Right renal cortex interstitium (tissue), 3 donors: Measurements from ENCODE around the gene SUPT6H. TPM values are rescaled to one million over a fixed set of nuclear protein-coding genes. Genes with fewer than 3 reads are reported as not detected.
"Not testable (repeated sequence)": the region's sequence is repeated elsewhere in the genome, so short reads cannot be mapped to it uniquely, and the experiment has no call there.

Experiments used
- DNase-seq, 3 donors: peaks; one replicate each; pipeline ENCODE4 v3.0.0-alpha.2; 2013; ENCODE audit warnings: low read depth in 3 of 3, low spot score in 2 of 3
- polyA plus RNA-seq, 3 donors: library from polyadenylated mRNA; unstranded; fragments of 120-200 nt; gene quantifications; one replicate each; pipeline ENCODE4 v1.2.1, GENCODE V29; 2013; ENCODE audit not compliant: insufficient read length in 3 of 3

Gene SUPT6H
- polyA plus RNA-seq, 3 donors, result 67.1 to 73.6 (median 69.9) TPM

DNA sequence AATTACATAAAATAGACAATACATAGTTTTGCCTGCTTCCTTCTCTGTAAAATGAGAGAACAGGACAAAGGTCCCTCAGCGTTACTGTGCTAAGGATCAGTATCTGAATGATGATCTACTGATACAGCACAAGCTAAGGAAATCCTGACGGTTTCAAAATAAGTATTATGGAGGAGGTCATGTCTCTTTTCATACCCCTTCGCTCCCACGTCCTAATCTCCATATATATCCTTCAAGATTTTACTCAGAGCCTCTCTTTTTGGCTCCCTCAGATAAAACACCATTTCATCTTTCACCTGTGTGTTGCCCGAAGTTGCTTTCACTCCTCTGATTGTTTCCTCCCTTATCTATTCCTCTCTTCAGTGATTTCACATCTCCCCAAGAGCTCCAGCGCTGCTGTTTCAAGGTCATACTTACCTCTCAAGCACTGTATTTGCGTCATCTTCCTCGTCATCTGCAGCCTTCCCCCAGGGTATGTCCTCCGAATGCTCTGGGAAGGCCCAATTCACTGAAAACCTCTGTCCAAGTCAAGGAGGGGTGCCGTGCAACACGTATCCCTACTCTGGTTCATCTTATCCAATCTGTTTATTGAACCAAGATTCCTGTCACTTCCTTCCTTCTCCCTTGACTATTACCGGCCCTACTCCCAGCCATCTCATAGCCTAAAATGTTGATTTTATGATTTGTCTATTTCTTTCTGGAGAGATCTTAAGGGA is 15.8 kb upstream of the SUPT6H start:
- no peak for DNase-seq

DNA sequence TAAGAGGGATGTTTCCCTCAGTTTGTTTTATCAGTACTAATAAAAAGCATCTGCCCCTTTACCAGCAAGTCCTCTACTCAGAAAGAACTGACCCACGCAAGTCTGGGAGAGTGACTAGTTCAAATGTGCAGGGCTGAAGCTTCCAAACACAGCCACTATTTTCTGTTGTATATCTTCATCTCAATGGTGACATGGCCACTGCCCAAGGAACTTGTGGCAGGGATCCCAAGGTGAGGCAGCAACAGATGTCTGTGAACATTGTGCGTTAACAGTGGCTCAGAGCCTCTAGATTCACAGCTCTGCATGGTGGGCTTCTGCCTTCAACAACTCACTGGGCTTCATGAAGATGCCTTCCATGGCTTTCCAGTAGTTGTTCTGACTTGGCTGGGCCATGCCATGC is 13.3 kb upstream of the SUPT6H start:
- no peak for DNase-seq

DNA sequence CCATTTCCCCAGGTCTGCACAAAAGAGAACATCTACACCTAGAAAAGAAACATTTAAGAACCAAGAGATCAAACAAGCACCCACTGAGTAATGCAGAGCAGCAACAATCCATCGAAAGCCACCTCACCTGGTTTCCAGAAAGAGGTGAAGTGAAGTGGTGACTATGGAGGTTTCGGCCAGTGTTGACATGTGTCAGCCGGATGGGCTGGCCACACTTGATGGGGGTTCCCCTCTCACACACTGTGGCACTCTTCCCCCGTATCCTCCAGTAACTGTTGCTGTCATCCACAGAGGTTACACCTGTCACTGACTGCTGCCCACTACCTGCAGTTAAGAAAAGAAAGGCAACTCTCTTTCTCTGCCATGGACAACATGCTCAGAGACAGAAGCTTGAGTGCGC is 6.8 kb upstream of the SUPT6H start:
- DNase-seq, result no peak

DNA sequence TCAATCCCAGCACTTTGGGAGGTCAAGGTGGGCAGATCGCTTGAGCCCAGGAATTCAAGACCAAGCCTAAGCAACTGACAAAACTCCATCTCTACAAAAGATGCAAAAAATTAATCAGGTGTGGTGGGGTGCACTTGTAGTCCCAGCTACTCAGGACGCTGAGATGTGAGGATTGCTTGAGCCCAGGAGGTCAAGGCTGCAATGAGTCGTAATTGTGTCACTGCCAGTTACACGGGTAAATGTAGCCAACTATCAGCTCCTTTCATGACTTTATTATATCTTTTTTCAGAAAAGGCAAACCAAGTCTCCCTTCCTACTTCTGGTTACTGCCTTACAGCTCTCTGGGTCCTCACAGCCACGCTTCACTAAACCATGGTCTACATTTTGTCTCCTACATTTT is 4.2 kb upstream of the SUPT6H start:
- no peak for DNase-seq

DNA sequence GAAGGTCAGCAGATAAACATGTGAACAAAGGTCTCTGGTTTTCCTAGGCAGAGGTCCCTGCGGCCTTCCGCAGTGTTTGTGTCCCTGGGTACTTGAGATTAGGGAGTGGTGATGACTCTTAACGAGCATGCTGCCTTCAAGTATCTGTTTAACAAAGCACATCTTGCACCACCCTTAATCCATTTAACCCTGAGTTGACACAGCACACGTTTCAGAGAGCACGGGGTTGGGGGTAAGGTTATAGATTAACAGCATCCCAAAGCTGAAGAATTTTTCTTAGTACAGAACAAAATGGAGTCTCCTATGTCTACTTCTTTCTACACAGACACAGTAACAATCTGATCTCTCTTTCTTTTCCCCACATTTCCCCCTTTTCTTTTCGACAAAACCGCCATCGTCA is 3.7 kb upstream of the SUPT6H start:
- DNase-seq, result not testable (repeated sequence)

DNA sequence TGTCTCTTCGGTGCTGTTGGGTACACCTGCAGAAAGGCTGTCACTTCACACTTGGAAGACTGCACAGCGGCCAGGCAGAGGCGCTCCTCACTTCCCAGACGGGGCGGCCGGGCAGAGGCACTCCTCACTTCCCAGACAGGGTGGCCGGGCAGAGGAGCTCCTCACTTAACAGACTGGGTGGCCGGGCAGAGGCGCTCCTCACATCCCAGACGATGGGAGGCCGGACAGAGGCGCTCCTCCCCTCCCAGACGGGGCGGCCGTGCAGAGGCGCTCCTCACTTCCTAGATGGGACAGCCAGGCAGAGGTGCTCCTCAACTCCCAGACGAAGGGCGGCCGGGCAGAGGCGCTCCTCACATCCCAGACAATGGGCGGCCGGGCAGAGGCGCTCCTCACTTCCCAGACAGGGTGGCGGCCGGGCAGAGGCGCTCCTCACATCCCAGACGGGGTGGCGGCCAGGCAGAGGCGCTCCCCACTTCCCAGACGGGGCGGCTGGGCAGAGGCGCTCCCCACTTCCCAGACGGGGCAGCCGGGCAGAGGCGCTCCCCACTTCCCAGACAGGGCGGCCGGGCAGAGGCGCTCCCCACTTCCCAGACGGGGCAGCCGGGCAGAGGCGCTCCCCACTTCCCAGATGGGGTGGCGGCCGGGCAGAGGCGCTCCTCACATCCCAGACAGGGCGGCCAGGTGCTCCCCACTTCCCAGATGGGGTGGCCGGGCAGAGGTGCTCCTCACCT is 3.1 kb upstream of the SUPT6H start:
- DNase-seq, result not testable (repeated sequence)

DNA sequence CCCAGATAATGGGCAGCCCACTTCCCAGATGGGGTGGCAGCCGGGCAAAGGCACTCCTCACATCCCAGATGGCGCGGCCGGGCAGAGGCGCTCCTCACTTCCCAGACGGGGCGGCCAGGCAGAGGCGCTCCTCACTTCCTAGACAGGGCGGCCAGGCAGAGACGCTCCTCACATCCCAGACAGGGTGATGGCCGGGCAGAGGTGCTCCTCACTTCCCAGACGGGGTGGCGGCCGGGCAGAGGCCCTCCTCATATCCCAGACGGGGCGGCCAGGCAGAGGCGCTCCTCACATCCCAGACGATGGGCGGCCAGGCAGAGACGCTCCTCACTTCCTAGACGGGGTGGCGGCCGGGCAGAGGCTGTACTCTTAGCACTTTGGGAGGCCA is 2.5 kb upstream of the SUPT6H start:
- not testable (repeated sequence) for DNase-seq

DNA sequence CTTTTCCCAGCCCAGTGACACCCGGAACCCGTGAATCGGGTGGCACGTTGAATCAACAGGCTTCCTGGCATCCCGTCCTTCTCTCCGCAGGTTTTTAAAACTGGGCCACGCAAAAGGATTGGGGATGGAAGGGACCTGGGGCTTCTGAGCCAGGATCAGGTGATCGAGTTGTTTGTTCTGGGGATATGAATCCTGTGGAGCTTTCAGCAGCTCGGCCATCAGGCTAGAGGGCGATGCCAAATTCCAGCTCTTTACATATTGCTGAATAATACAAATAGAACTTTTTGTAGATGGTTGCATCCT is 473 bp downstream of the SUPT6H start:
- no peak for DNase-seq

DNA sequence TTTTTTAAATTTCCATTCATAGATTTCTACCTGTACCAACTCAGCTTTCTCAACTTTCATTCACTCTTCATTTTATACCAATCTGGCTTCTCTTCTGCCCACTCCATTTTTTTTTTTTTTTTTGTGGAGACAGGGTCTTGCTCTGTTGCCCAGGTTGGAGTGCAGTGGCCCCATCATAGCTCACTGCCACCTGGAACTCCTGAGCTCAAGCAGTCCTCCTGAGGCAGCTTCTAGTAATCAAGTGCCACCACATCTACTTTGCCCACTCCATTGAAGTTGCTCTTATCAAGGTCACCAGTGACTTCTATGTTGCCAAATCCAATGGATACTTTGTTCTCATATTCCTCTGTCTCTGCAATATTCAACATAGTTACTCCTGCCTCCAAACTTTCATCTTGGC is 1.7 kb downstream of the SUPT6H start:
- no peak for DNase-seq

DNA sequence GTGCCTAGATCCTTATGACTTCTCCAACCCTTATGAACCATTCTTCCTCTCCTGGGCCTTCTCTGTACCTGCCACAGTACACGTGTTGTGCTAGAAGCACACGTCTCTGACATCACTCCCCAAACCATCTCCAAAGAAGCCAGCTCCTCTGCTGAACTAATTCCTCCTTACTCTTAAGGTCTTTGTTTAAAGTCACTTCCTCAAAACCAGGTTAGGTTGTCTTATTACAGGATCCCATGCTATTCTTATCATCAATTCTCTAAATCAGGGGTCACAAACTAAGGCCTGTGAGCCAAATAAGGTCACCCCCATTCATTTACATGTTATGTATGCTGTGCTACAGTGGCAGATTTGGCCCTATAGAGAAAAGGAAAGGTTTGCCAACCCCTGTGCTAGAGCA is 4.0 kb downstream of the SUPT6H start:
- no peak for DNase-seq

DNA sequence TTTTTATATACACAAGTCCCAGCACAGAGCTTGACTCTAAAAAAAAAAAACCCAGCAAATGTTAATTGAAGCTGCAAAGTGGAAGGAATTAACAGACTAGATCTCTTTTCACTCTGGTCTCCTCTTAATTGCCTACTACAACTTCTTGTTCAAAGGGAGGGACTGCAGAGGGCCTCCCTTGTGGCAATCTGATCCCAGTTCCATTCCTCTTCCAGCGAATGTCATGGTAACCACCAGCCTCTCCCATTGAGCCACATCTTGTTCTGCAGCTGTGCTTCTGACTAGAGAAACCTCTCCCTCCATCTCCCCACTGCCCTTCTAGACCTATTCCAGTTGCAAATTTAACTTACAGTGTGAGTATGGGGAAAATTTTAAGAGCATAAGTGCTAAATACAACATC is 5.9 kb downstream of the SUPT6H start:
- DNase-seq, result no peak

DNA sequence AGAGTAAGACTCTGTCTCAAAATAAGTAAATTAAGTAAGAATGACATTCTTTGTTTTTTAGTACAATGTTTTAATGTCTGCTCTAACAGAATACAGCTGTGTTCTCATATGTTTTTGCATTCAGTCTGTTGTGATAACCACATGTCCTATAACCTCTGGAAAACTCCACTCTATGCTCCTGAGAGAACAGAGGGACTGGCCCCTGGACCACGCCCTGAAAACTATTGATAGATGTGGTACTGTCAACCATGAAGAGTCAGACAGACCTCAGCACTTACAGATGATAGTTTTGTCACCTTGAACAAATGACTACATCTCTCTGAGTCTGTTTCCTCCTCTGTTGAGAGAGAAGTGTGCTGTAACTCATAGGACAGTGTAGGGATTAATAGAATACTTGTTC is 7.9 kb downstream of the SUPT6H start:
- no peak for DNase-seq

DNA sequence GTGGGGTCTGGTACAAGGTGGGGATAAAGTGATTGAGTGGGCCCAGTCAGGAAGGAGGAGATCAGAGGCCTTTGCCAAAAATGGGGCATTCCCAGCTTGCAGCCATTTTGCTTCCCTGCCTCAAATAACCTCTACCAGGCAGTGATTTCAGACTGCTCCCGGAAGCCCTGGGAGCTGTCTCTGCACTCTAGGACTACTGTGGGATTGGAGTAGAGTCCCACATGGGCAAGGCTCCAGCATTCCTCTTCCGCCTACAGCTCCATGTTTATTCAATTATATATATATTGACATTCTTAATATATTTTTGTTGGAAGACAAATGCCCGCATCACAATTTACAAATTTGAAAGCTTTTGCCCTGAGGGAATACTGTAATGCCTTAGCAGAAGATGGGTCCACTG is 13.5 kb downstream of the SUPT6H start:
- DNase-seq, result no peak

DNA sequence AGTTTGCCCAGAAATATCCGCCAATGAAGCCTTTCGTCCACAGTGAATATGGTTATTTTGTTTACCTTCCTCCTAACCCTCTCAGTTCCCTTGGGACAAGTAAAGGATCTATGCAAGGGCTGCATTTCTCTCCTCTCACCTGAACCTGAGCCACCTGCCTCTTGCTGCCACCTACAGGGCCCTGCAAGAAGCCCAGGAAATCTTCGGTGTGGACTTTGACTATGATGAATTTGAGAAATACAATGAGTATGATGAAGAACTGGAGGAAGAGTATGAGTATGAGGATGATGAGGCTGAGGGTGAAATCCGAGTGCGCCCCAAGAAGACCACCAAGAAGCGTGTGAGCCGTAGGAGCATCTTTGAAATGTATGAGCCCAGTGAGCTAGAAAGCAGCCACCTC is 14.0 kb downstream of the SUPT6H start:
- DNase-seq, result no peak

DNA sequence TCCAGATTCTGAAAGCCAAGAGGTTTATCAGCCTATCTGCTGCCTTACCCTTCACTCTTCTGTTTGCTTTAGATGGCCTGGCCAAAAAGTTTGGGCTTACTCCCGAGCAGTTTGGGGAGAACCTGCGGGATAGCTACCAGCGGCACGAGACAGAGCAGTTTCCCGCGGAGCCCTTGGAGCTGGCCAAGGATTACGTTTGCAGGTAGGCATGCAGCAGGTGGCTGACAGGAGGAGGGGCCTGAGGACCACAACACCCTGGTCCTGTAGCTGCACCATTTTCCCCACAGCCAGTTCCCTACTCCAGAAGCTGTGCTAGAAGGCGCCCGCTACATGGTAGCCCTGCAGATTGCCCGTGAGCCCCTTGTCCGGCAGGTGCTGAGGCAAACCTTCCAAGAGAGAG is 20.6 kb downstream of the SUPT6H start:
- no peak for DNase-seq

DNA sequence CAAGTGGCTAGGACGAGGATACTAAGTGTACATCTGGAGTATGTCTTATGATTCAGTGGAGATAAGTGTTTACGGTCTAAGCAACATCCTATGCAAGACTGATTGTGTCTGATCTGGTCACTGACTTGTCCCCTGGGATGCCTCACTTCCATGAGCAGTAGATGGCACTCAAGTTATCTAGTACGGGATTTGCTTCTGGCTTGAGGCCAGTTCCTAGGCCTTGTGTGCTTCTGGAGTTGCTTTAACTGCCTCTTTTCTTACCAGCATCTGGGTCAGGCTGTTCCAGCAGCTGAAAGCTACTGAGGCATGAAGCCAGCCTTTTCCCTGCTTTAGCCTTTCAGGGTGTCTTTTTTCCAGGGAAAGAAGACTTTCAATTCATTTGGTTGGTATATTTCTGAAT is 23.0 kb downstream of the SUPT6H start:
- DNase-seq, result no peak

DNA sequence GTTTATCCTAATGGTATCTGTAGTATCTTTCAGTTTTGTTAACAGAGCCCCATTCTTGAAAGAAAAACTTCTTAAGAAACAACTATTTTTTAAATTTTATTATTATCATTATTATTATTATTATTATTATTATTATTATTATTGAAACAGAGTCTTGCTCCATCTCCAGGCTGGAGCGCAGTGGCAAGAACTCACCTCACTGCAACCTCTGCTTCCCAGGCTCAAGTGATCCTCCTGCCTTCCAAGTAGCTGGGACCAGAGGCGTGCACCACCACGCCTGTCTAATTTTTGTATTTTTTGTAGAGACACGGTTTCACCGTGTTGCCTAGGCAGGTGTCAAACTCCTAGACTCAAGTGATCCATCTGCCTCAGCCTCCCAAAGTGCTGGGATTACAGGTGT is 23.4 kb downstream of the SUPT6H start:
- no peak for DNase-seq

DNA sequence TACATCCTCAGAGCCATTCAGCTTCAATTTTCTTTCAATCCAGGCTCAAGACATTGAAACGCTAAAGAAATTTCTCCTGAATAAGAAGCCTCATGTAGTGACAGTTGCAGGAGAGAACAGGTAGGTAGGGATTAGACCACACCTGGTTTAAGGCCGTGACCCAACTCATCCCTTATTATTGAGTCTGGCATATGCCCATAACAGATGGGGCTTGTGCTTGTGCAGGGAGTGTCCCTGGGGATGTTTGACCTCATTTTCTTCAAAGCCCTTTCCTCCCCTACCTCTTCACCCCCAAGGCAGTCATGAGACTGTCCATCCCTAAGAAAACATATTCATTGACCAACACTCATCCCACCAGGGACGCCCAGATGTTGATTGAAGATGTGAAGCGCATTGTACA is 24.3 kb downstream of the SUPT6H start:
- DNase-seq, result no peak

DNA sequence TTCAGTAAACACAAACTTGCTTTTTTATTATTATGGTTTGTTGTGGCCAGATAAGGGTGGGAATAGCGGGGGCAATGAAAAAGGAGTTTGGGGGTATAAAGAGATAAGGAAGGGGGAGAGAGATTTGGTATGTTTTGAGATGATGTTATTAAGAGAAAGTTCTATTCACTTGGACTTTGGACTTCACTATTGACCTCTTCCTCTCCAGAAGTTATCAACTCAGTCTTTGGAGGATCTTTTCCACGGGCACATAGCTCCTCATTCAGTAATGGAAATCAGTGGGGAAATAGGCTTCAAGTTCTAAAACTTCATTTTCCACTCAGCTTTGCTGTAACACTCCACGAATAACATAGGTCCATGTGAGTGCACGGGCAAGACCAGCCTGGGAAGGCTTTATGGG is 26.5 kb downstream of the SUPT6H start:
- DNase-seq, result no peak

DNA sequence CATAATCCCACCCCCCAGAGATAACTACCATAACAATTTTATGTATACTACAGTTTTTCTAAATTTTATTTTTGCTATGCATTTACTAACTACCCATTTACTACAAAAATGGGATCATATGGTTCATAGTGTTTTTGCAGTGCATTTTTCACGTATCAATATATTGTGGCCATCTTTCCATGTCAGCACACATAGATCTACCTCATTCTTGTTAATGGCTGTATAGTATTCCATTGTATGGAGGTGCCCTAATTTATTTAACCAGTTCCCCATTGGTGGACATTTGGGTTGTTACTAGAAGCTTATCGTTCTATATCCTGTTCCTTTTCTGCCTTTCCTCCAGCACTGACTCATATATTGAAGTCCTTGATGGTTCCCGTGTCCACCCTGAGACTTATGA is 27.0 kb downstream of the SUPT6H start:
- DNase-seq, result no peak

DNA sequence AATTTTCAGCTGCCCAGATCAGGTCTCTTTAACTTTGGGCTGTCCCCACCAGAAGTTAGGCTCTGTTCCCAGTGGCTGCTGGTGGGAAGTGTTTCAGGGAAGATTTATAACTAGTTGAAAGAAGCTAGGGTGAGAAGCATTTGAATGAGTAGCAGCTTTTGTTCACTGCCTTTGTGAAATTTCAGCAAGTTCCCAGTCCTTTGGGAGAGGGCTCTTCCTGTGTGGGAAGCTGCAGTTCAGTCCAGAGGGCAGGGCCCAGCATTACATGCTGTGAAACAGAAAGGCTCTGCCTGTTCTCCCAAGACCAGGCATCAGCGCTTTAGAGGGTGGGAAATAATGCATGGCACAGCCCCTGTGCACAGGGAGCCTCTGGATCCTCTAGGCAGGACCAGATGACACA is 31.9 kb downstream of the SUPT6H start:
- no peak for DNase-seq

DNA sequence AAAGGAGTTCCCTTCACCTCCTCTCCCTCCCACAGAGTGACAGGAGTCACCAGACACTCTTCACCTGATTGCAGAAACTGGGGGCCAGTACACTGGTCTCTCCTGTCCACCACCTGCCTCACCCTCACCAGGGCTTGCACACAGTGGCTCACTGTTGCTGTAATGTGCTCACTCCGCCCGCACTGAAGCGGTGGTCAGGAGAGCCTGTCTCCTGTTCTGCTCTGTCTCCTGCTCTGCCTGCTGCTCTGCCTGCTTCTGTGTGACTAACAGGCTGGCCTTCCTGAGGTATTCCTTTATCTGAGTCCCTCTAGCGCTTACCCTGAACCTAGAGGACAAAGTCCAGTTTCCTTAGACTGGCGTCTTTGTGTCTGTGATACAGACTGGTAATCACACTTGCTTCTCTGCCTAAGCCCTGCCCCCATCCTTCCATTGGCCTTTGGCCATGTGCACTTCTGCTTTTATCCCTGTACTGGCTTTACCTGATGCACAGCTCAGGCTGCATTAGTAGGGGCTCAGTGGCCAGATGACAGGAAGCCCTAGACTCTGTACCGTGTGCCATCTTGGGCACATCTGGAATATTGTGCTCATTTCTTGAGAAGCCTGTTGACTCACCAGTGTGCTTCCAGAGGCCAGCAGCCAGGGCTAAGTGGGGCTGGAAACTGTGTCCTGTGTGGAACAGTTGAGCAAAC is 36.4 kb downstream of the SUPT6H start:
- DNase-seq, result no peak
